PC-3 (cell line): ENCODE measurements around the gene LIMS4. TPM values are rescaled to one million over a fixed set of nuclear protein-coding genes. Genes with fewer than 3 reads are reported as not detected.

ENCODE experiments used
- total RNA-seq: library from RNA; depleted of rRNA; stranded (reverse); fragments of >200 nt; gene quantifications from 2 replicates; pipeline ENCODE4 v1.2.3, GENCODE V29; 2014; rRNA removed

LIMS4 gene
- total RNA-seq, 1 experiment from 2014 or later: 0.33 TPM

Other genes starting within 250 kb of the LIMS4 start
- gene RGPD6, start 104.4 kb upstream of the LIMS4 start, total RNA-seq: 17.6 and 28.0 TPM in 2 replicates
- 80.1 and 89.8 TPM in 2 replicates for gene BUB1, start 205.2 kb upstream of the LIMS4 start, total RNA-seq